Activated CD4-positive, alpha-beta T cell treated with anti-CD3 and anti-CD28 coated beads for 48 hours (primary cell): Measurements from ENCODE around the gene ZNF207.
"Not testable (repeated sequence)": the region's sequence is repeated elsewhere in the genome, so short reads cannot be mapped to it uniquely, and the experiment has no call there.

Experiments
- DNase-seq: peaks from one replicate; pipeline ENCODE4 v3.0.0-alpha.2; 2020

ZNF207 gene

DNA sequence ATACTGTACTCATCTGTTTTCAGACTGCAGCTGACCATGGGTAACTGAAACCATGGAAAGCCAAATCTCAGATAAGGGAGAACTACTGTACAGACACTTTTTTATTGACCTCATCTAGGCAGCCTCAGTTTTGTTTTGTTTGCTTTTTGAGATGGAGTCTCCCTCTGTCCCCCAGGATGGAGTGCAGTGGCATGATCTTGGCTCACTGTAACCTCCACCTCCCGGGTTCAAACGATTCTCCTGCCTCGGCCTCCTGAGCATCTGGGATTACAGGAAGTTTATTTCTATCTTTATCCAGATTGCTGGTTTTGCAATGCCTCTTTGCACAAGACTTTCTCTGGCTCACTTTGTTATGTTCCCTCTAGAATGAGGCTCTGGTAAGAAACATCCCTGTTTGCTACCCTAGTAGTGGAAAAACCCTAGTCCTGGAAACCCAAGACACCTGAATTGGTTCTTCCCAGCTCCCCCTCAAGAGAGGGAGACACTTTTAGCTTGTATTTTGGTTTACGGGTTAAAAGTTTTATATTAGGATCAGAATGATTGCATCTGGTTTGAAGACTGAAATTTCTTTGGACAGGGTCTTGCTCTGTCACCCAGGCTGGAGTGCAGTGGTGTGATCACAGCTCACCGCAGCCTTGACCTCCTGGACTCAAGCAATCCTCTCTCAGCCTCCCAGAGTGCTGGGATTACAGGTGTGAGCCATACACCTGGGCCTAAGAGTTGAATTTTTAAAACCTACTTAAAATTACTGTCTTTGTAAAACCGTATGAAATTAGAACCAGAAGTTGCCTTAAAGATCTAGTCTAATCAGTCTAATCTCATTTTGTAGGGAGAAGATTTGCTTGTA is 38.9 kb downstream of the ZNF207 start:
- no peak for DNase-seq

DNA sequence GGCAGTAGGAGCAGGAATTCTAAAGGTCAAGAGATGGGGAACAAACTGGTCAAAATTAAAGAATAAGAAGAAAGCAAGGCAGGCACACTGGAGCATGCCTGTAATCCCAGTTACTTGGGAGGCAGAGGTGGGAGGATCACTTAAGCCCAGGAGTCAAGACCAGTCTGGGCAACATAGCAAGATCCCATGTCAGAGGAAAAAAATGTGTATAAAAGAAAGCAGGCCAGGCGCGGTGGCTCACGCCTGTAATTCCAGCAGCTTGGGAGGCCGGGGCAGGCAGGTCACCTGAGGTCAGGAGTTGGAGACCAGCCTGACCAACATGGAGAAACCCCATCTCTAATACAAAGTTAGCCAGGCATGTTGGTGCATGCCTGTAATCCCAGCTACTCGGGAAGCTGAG is 43.9 kb downstream of the ZNF207 start:
- no peak for DNase-seq

DNA sequence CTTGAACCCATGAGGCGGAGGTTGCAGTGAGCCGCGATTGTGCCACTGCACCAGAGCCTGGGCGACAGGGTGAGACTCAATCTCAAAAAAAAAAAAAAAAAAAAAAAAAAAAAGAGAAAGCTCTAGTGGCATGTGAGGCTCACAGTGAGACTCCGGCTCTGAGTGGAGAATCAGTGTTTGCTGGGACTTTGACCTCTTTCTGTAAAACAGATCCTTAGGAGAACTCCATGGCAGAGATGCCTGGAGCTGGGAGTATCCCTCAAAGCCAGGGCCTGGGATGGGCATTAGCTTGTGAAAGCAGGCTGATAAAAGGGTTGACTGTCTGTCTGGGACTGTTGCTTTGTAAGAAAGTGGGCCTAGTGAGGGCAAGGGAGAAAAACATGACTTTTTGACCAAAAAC is 46.4 kb downstream of the ZNF207 start:
- no peak for DNase-seq

DNA sequence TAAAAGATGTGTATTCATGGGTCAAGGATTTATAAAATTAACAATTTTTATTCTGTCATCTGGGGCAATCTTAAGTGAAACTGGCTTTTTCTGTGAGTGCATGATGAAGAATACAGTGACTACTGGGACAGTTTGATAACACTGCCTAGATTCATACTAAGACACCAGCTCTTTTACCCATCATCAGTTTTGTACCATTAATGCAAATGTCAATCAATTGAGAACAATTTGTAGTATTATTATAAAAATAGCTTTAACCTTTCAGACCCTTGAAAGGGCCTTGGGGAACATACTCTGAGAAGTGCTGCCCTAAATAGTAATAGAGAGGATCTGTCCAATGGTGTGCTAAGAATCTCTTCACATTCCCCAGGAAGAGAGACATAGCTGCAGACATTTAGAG is 49.0 kb downstream of the ZNF207 start:
- DNase-seq = no peak

DNA sequence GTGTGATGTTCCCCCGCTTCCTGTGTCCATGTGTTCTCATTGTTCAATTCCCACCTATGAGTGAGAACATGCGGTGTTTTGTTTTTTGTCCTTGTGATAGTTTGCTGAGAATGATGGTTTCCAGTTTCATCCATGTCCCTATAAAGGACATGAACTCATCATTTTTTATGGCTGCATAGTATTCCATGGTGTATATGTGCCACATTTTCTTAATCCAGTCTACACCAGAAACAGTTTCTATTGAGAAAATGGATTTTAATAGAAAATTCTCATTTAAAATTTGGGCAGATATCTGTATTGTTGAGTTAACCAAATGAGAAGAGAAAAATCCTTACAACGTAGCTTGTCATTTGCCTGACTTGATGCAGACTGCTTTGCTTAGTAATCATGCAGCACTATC is 60.1 kb downstream of the ZNF207 start:
- not testable (repeated sequence) for DNase-seq

DNA sequence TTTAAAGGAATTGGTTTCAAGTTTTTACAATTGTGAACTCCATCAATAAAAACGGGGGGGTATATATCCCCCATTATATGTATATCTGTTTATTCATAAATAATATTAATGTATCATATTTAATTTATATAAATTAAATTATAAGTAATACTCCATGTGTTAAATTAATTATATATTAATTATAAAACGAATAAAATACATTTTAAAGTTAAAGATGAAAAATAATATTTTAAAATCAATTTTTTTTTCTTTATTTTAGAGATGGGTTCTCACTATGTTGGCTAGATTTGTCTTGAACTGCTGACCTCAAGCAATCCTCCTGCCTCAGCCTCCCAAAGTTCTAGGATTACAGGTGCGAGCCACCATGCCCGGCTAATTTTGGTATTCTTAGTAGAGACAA is 76.9 kb downstream of the ZNF207 start:
- DNase-seq = no peak

DNA sequence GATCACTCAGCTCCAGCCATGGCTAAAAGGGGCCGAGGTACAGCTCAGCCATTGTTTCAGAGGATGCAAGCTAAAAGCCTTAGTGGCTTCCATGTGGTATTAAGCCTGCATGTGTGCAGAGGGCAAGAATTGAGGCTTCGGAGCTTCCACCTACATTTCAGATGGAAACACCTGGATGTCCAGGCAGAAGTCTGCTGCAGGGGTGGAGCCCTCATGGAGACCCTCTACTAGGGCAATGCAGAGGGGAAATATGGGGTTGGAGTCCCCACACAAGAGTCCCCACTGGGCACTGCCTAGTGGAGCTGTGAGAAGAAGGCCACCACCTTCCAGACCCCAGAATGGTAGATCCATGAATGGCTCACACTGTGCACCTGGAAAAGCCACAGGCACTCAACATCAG is 79.6 kb downstream of the ZNF207 start:
- no peak for DNase-seq
